Osteoblast (primary cell): Measurements from ENCODE around the gene MAP4K2. TPM values are rescaled to one million over a fixed set of nuclear protein-coding genes. Genes with fewer than 3 reads are reported as not detected.

Source experiments
- DNase-seq: peaks from one replicate; pipeline ENCODE4 v3.0.0; 2011; ENCODE audit warnings: low spot score, mixed read lengths; ENCODE audit not compliant: insufficient read length; ENCODE audit errors: missing footprints
- H2AFZ ChIP-seq: 2 replicates; pipeline ENCODE4 v1.6.0; 2011; ENCODE audit warnings: mild to moderate bottlenecking, low read length
- H3K27ac ChIP-seq: 2 replicates; pipeline ENCODE4 v1.5.1; 2011; ENCODE audit warnings: mild to moderate bottlenecking, low read depth, low read length, moderate library complexity
- H3K27me3 ChIP-seq: 2 replicates; pipeline ENCODE4 v1.6.0; 2012; ENCODE audit warnings: mild to moderate bottlenecking, control low read depth, inconsistent platforms, low read length, moderate library complexity; ENCODE audit not compliant: insufficient read depth
- H3K36me3 ChIP-seq: 2 replicates; pipeline ENCODE4 v1.5.1; 2011; ENCODE audit warnings: mild to moderate bottlenecking, low read length, control low read depth, moderate library complexity; ENCODE audit not compliant: insufficient read depth
- H3K4me1 ChIP-seq: 2 replicates; pipeline ENCODE4 v1.5.1; 2011; ENCODE audit warnings: mild to moderate bottlenecking, low read length, control low read depth, moderate library complexity; ENCODE audit not compliant: insufficient read depth
- H3K4me2 ChIP-seq: 2 replicates; pipeline ENCODE4 v1.6.0; 2011; ENCODE audit warnings: mild to moderate bottlenecking, low read length; ENCODE audit not compliant: insufficient read depth
- H3K4me3 ChIP-seq: fragments of 200-600 bp; sonication (generic); 3 replicates; pipeline ENCODE4 v1.5.1; 2012; ENCODE audit warnings: mild to moderate bottlenecking, low read length, inconsistent platforms; ENCODE audit not compliant: insufficient read depth
- H3K79me2 ChIP-seq: 2 replicates; pipeline ENCODE4 v1.6.0; 2012; ENCODE audit warnings: mild to moderate bottlenecking, low read length, control low read depth, inconsistent platforms; ENCODE audit not compliant: insufficient read depth
- H3K9me3 ChIP-seq: 2 replicates; pipeline ENCODE4 v1.5.1; 2011; ENCODE audit warnings: low read depth, low read length, control low read depth
- H4K20me1 ChIP-seq: 2 replicates; pipeline ENCODE4 v1.6.0; 2012; ENCODE audit warnings: mild to moderate bottlenecking, low read length, control low read depth; ENCODE audit not compliant: insufficient read depth
- total RNA-seq: library from RNA; depleted of rRNA; stranded (reverse); fragments of >200 nt; gene quantifications from 2 replicates; pipeline ENCODE4 v1.2.3, GENCODE V29; 2012
- TF ChIP-seq, protein P1 (sequence below): IDR thresholded peaks from 2 replicates; pipeline ENCODE4 v1.5.1; 2011; ENCODE audit warnings: mild to moderate bottlenecking, low read depth, low read length, moderate library complexity; ENCODE audit errors: extremely low read depth

The MAP4K2 gene
- total RNA-seq, 1 donor, result 9.8 TPM

DNA sequence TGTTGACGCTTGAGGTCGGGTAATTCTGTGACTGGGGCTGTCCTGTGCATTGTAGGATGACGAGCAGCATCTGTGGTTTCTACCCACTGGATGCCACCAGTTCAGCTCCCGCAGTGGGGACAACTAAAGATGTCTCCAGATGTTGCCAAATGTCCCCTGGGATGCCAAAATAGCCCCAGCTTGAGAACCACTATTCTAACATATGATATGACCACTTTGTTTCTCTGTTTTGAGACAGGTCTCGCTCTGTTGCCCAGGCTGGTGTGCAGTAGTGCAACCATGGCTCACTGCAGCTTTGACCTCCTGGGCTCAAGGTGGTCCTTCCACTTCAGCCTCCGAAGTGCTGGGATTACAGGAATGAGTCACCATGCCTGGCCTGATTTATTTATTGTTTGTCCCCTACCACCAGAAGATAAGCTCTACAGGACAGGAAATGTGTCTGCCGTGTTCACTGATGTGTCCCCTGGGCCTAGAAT lies 11.7 kb upstream of the MAP4K2 start:
- Histone ChIP-seq H3K9me3 (no peaks in the 10 kb centered on the region), H3K4me1 (peaks cover 3% of the 10 kb centered on the region), H3K27ac (no peak overlapping the region), H4K20me1 (no peaks in the 10 kb centered on the region), H3K27me3 (no peaks in the 10 kb centered on the region), H3K79me2 (peaks cover 3% of the 10 kb centered on the region), H3K4me2 (no peak overlapping the region), H3K36me3 (no peaks in the 10 kb centered on the region), H3K4me3 (no peak overlapping the region), H2AFZ (no peak overlapping the region)
- TF ChIP-seq, protein P1, sequence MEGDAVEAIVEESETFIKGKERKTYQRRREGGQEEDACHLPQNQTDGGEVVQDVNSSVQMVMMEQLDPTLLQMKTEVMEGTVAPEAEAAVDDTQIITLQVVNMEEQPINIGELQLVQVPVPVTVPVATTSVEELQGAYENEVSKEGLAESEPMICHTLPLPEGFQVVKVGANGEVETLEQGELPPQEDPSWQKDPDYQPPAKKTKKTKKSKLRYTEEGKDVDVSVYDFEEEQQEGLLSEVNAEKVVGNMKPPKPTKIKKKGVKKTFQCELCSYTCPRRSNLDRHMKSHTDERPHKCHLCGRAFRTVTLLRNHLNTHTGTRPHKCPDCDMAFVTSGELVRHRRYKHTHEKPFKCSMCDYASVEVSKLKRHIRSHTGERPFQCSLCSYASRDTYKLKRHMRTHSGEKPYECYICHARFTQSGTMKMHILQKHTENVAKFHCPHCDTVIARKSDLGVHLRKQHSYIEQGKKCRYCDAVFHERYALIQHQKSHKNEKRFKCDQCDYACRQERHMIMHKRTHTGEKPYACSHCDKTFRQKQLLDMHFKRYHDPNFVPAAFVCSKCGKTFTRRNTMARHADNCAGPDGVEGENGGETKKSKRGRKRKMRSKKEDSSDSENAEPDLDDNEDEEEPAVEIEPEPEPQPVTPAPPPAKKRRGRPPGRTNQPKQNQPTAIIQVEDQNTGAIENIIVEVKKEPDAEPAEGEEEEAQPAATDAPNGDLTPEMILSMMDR, result no peak
- DNase-seq, result peak; percentile 62

DNA sequence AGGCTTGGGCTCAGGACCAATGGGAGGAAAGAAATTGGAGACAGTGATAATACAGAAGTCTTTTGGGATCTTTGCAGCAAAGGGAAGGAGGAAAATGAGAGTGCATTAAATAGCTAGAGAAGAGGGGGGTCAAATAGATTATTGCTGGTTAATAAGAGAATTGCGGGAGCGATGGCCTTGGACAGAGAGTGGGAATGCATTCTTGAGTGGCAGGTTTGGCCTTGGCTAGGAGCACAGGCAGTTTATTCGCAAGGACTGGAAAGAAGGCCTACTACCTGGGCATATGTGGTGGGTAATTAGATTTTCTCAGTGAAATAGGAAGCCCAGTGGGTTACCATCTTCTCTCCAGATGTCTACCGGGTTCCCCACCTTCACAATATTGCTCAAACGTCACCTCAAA lies 10.8 kb upstream of the MAP4K2 start:
- TF ChIP-seq, protein P1, result no peak
- H3K27me3 ChIP-seq, result no peaks in the 10 kb centered on the region
- H4K20me1 ChIP-seq, result no peaks in the 10 kb centered on the region
- no peaks in the 10 kb centered on the region for H3K9me3 ChIP-seq
- H3K4me2 ChIP-seq, result no peak overlapping the region
- H3K4me3 ChIP-seq, result no peak overlapping the region
- no peak overlapping the region for H2AFZ ChIP-seq
- no peak overlapping the region for H3K27ac ChIP-seq
- H3K36me3 ChIP-seq, result no peaks in the 10 kb centered on the region
- peak; percentile 62 for DNase-seq
- H3K79me2 ChIP-seq, result peaks cover 9% of the 10 kb centered on the region
- peaks cover 12% of the 10 kb centered on the region for H3K4me1 ChIP-seq

DNA sequence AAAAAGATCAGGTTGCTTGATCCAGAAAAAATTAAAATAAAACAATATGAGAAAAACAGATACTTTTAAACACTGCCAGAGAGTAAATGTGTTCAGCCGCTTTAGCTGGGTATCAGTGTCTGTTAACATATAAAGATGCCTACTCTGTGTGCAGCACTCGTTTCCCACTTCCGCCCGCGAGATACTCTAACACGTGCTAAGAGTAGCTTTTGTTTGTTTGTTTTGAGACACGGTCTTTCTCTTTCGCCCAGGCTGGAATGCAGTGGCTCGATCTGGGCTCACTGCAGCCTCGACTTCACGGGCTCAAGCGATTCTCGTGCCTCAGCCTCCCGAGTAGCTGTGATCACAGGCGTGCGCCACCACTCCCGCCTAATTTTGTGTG lies 7.9 kb upstream of the MAP4K2 start:
- no peaks in the 10 kb centered on the region for H4K20me1 ChIP-seq
- H3K27ac ChIP-seq, result no peak overlapping the region
- no peak for DNase-seq
- peak overlapping the region; percentile 92 for H2AFZ ChIP-seq
- H3K9me3 ChIP-seq, result no peaks in the 10 kb centered on the region
- H3K36me3 ChIP-seq, result peaks cover 18% of the 10 kb centered on the region
- H3K4me3 ChIP-seq, result peak overlapping the region; percentile 93
- H3K79me2 ChIP-seq, result peaks cover 9% of the 10 kb centered on the region
- H3K4me2 ChIP-seq, result peak overlapping the region; percentile 83
- peaks cover 12% of the 10 kb centered on the region for H3K4me1 ChIP-seq
- TF ChIP-seq, protein P1, result no peak
- no peaks in the 10 kb centered on the region for H3K27me3 ChIP-seq

DNA sequence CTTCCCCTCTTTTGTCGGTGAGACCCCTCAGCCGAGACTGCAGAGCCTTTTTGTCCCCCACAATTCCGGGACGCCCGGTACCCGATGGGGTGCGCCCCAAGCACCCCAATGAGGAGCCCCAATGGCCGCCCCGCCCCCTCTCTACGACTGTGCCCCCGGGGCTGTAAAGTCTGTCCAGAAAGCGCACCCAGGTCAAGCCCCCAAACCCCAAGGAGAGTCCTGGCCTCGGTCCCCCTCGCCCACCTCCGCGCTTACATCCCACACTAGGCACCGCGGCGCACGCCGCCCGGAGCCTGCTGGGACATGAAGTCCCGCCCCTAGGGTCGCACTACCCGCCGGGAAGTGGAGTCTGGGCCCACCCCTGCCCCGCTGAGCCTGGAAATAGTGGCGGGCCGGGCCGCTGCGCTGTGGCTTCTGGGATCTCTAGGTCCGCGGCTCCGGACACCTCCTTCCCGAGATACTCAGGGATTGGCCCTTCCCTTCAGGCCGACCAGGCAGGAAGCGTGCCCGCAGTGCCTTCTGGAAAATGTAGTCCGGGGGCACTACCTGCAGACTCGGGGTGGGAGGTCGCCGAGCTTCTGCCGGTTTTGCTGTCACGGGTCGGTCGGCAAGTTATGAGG lies 7.4 kb upstream of the MAP4K2 start, which contains the start of gene MEN1:
Gene MEN1 (minus strand): TSS at position 281 of the 620 bp plus-strand sequence. CDS start 442 bp downstream, outside the sequence.
- TF ChIP-seq, protein P1, result no peak
- no peaks in the 10 kb centered on the region for H3K9me3 ChIP-seq
- peak within 1 kb of the TSS; percentile 83 for H3K4me2 ChIP-seq
- peaks cover 1% of the 10 kb centered on the region for H4K20me1 ChIP-seq
- peak within 1 kb of the TSS; percentile 33 for H3K27ac ChIP-seq
- H3K79me2 ChIP-seq, result peaks cover 9% of the 10 kb centered on the region
- peaks cover 21% of the 10 kb centered on the region for H3K36me3 ChIP-seq
- H3K4me1 ChIP-seq, result peaks cover 12% of the 10 kb centered on the region
- peak within 1 kb of the TSS; percentile 92 for H2AFZ ChIP-seq
- peak; percentile 100 for DNase-seq
- H3K4me3 ChIP-seq, result peak within 1 kb of the TSS; percentile 93
- no peaks in the 10 kb centered on the region for H3K27me3 ChIP-seq
